Liver (tissue), 9 donors: ENCODE data around the gene PCBP2. TPM values are rescaled to one million over a fixed set of nuclear protein-coding genes. Genes with fewer than 3 reads are reported as not detected.

Experiments used
- DNase-seq: peaks from one replicate; pipeline ENCODE4 v3.0.0-alpha.2; 2017; ENCODE audit warnings: low spot score
- H3K27ac ChIP-seq, 2 donors: one replicate each; pipeline ENCODE4 v1.7.0; 2013; ENCODE audit warnings: inconsistent platforms in 2 of 2, low read length in 2 of 2, control low read depth in 1 of 2, low read depth in 1 of 2, mild to moderate bottlenecking in 1 of 2
- H3K27me3 ChIP-seq, 4 donors: one replicate each; pipeline versions ENCODE4 v1.6.1 to v1.7.0; 2013; ENCODE audit warnings: low read length in 3 of 4, inconsistent platforms in 1 of 4, mild to moderate bottlenecking in 1 of 4, moderate library complexity in 1 of 4; ENCODE audit not compliant: control insufficient read depth in 4 of 4, insufficient read depth in 4 of 4
- H3K36me3 ChIP-seq, 4 donors: one replicate each; pipeline versions ENCODE4 v1.6.1 to v1.7.0; 2013; ENCODE audit warnings: low read length in 3 of 4, mild to moderate bottlenecking in 3 of 4, low read depth in 1 of 4, moderate library complexity in 1 of 4; ENCODE audit not compliant: control insufficient read depth in 4 of 4, insufficient read depth in 3 of 4
- H3K4me1 ChIP-seq, 4 donors: one replicate each; pipeline versions ENCODE4 v1.6.1 to v1.7.0; 2013; ENCODE audit warnings: low read length in 3 of 4, mild to moderate bottlenecking in 3 of 4, moderate library complexity in 1 of 4; ENCODE audit not compliant: control insufficient read depth in 4 of 4, insufficient read depth in 4 of 4
- H3K4me3 ChIP-seq, 3 donors: one replicate each; pipeline versions ENCODE4 v1.6.1 to v1.7.0; 2013; ENCODE audit warnings: low read length in 3 of 3, control low read depth in 1 of 3, low read depth in 1 of 3, mild to moderate bottlenecking in 1 of 3
- H3K9ac ChIP-seq, 2 donors: one replicate each; pipeline ENCODE4 v1.7.0; 2013; ENCODE audit warnings: low read length in 2 of 2, mild to moderate bottlenecking in 2 of 2, moderate library complexity in 2 of 2, control low read depth in 1 of 2, low read depth in 1 of 2
- H3K9me3 ChIP-seq, 4 donors: one replicate each; pipeline versions ENCODE4 v1.6.1 to v1.7.0; 2013; ENCODE audit warnings: low read length in 3 of 4; ENCODE audit not compliant: control insufficient read depth in 4 of 4
- EGR1 ChIP-seq, 2 donors: IDR thresholded peaks; 2 replicates each; pipeline ENCODE4 v1.6.1; 2016 to 2018; ENCODE audit warnings: antibody characterized with exemption in 2 of 2, low read depth in 2 of 2
- FOXA1 ChIP-seq: IDR thresholded peaks from 2 replicates; pipeline ENCODE4 v1.6.1; 2016; ENCODE audit warnings: antibody characterized with exemption
- HNF4G ChIP-seq: IDR thresholded peaks from 2 replicates; pipeline ENCODE4 v1.6.1; 2016; ENCODE audit warnings: antibody characterized with exemption
- JUND ChIP-seq, 2 donors: IDR thresholded peaks; 2 replicates each; pipeline ENCODE4 v1.6.1; 2016; ENCODE audit warnings: antibody characterized with exemption in 2 of 2
- NR2F2 ChIP-seq: IDR thresholded peaks from 2 replicates; pipeline ENCODE4 v1.6.1; 2016; ENCODE audit warnings: antibody characterized with exemption
- RAD21 ChIP-seq, 2 donors: IDR thresholded peaks; 2 replicates each; pipeline ENCODE4 v1.6.1; 2016; ENCODE audit warnings: antibody characterized with exemption in 2 of 2, mild to moderate bottlenecking in 2 of 2
- RXRA ChIP-seq, 2 donors: IDR thresholded peaks; 2 replicates each; pipeline ENCODE4 v1.6.1; 2017 to 2018; ENCODE audit warnings: antibody characterized with exemption in 2 of 2, mild to moderate bottlenecking in 1 of 2
- WGBS: extraction: QIAGEN DNeasy Blood & Tissue Kit; methylation state at CpG from one replicate; pipeline ENCODE4 v1.1.7; 2013; 5-methylcytosine and 5-hydroxymethylcytosine counted together
- polyA plus RNA-seq, 2 donors: library from polyadenylated mRNA; stranded (reverse) in 1 of 2; unstranded in 1 of 2; fragments of 200-250 nt in 1 of 2; fragments of >200 nt in 1 of 2; fragmentation: Nextera tagmentation in 1 of 2; extraction: Ambion mirVana in 1 of 2; gene quantifications; one replicate each; pipeline versions ENCODE4 v1.2.1 to v1.2.3, GENCODE V29; 2013 to 2015
- total RNA-seq, 2 donors: library from RNA; depleted of rRNA; stranded (reverse); fragments of >200 nt; gene quantifications; one replicate each; pipeline ENCODE4 v1.2.3, GENCODE V29; 2014
- TF ChIP-seq, protein P1 (sequence below): IDR thresholded peaks from 2 replicates; pipeline ENCODE4 v1.6.1; 2016; ENCODE audit warnings: antibody characterized with exemption
- TF ChIP-seq, protein P2 (sequence below): IDR thresholded peaks from 2 replicates; pipeline ENCODE4 v1.6.1; 2016; ENCODE audit warnings: antibody characterized with exemption
- TF ChIP-seq, protein P3 (sequence below): IDR thresholded peaks from 2 replicates; pipeline ENCODE4 v1.6.1; 2016; ENCODE audit warnings: antibody characterized with exemption, mild to moderate bottlenecking
- TF ChIP-seq, protein P4 (sequence below): fragments of 150-350 bp; IDR thresholded peaks from 2 replicates; pipeline ENCODE4 v1.5.1; 2017; ENCODE audit warnings: improper control_type of control experiment, low read depth, low read length; ENCODE audit not compliant: missing input control
- donor health status: healthy.
- donor health status: healthy.
- donor health status: healthy.
- donor health status: healthy.
- donor health status: healthy.

PCBP2 gene
- total and polyA plus RNA-seq, 4 donors = 130 to 377 (median 223) TPM

DNA sequence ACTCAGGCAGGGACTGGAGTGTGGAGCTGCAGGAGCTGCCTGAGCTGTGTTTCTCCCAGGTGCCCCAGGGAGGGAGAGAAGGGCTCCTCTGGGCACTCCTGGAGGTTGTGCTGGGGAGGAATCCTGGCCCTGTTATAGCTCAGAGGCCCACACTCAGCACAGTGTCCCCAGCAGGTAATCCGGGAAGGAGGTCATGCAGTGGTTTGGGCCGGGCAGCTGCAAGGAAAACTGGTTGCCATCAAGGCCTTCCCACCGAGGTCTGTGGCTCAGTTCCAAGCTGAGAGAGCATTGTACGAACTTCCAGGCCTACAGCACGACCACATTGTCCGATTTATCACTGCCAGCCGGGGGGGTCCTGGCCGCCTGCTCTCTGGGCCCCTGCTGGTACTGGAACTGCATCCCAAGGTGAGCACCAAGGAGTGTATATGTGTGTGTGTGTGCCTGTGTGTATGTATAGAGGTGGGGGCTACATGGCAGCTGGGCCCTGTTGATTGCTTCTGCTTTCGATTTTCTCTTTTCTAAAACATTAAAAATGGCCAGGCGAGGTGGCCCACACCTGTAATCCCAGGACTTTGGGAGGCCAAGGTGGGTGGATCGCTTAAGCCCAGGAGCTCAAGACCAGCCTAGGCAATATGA, 26.3 kb upstream of the PCBP2 start:
- WGBS = 82% methylated on average over 11 of the region's 11 CpGs
- Histone ChIP-seq H3K4me1 (peaks cover 0 to 4% (median 2%) of the 10 kb centered on the region in 4 donors), H3K27ac (no peak overlapping the region), H3K9ac (no peak overlapping the region), H3K4me3 (no peak overlapping the region), H3K9me3 (no peaks in the 10 kb centered on the region), H3K36me3 (no peaks in the 10 kb centered on the region), H3K27me3 (no peaks in the 10 kb centered on the region)
- DNase-seq = no peak
- TF ChIP-seq, protein P1, sequence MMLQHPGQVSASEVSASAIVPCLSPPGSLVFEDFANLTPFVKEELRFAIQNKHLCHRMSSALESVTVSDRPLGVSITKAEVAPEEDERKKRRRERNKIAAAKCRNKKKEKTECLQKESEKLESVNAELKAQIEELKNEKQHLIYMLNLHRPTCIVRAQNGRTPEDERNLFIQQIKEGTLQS = no peak
- TF ChIP-seq, protein P2, sequence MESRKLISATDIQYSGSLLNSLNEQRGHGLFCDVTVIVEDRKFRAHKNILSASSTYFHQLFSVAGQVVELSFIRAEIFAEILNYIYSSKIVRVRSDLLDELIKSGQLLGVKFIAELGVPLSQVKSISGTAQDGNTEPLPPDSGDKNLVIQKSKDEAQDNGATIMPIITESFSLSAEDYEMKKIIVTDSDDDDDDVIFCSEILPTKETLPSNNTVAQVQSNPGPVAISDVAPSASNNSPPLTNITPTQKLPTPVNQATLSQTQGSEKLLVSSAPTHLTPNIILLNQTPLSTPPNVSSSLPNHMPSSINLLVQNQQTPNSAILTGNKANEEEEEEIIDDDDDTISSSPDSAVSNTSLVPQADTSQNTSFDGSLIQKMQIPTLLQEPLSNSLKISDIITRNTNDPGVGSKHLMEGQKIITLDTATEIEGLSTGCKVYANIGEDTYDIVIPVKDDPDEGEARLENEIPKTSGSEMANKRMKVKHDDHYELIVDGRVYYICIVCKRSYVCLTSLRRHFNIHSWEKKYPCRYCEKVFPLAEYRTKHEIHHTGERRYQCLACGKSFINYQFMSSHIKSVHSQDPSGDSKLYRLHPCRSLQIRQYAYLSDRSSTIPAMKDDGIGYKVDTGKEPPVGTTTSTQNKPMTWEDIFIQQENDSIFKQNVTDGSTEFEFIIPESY = no peak

DNA sequence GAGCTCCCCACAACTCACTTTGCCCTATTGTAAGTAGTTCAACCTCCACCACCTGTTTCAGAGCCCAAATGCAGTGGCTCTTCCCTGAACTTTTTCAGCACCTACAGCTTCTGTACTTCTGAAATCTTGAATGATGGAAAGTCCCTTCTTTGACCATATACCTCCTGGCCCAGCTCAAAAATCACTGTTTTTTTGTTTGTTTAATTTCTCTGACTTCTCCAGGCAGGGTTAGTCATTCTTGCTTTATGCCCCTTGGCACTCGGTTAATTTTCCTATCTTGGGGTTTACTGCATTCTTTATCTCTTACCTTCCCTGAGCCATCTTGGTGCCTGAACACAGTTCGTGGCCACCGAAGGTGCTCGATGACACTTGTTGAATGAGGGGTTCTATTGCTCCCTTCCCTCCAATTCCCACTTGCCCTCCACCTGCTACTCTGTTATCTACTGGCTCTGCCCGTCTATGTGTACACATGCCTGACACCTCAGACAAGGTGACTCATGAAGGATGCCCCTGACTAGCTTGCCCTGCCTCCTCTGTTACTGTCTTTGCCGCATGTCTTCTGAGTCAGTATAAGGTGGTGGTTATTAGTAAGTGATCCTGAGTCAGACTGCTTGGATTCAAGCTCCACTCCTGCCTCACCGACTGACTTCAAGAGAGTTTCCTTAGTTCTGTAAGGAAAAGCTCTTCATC, 23.9 kb upstream of the PCBP2 start:
- no peak overlapping the region for H3K27ac ChIP-seq
- 88% methylated on average over 7 of the region's 7 CpGs for WGBS
- TF ChIP-seq HNF4G (no peak), NR2F2 (no peak), FOXA1 (no peak), RAD21 (IDR thresholded peaks at IDR 0.05) (no peak), EGR1 (IDR thresholded peaks at IDR 0.05; ENCODE audit: low read depth in 2 of 2) (no peak), JUND (IDR thresholded peaks at IDR 0.05) (no peak), RXRA (IDR thresholded peaks at IDR 0.05) (no peak)
- TF ChIP-seq, protein P3, sequence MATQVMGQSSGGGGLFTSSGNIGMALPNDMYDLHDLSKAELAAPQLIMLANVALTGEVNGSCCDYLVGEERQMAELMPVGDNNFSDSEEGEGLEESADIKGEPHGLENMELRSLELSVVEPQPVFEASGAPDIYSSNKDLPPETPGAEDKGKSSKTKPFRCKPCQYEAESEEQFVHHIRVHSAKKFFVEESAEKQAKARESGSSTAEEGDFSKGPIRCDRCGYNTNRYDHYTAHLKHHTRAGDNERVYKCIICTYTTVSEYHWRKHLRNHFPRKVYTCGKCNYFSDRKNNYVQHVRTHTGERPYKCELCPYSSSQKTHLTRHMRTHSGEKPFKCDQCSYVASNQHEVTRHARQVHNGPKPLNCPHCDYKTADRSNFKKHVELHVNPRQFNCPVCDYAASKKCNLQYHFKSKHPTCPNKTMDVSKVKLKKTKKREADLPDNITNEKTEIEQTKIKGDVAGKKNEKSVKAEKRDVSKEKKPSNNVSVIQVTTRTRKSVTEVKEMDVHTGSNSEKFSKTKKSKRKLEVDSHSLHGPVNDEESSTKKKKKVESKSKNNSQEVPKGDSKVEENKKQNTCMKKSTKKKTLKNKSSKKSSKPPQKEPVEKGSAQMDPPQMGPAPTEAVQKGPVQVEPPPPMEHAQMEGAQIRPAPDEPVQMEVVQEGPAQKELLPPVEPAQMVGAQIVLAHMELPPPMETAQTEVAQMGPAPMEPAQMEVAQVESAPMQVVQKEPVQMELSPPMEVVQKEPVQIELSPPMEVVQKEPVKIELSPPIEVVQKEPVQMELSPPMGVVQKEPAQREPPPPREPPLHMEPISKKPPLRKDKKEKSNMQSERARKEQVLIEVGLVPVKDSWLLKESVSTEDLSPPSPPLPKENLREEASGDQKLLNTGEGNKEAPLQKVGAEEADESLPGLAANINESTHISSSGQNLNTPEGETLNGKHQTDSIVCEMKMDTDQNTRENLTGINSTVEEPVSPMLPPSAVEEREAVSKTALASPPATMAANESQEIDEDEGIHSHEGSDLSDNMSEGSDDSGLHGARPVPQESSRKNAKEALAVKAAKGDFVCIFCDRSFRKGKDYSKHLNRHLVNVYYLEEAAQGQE = no peak
- TF ChIP-seq, protein P4, sequence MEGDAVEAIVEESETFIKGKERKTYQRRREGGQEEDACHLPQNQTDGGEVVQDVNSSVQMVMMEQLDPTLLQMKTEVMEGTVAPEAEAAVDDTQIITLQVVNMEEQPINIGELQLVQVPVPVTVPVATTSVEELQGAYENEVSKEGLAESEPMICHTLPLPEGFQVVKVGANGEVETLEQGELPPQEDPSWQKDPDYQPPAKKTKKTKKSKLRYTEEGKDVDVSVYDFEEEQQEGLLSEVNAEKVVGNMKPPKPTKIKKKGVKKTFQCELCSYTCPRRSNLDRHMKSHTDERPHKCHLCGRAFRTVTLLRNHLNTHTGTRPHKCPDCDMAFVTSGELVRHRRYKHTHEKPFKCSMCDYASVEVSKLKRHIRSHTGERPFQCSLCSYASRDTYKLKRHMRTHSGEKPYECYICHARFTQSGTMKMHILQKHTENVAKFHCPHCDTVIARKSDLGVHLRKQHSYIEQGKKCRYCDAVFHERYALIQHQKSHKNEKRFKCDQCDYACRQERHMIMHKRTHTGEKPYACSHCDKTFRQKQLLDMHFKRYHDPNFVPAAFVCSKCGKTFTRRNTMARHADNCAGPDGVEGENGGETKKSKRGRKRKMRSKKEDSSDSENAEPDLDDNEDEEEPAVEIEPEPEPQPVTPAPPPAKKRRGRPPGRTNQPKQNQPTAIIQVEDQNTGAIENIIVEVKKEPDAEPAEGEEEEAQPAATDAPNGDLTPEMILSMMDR = no peak
- TF ChIP-seq, protein P2 = no peak
- DNase-seq = no peak
- H3K36me3 ChIP-seq = no peaks in the 10 kb centered on the region
- H3K9ac ChIP-seq = no peak overlapping the region
- H3K27me3 ChIP-seq = no peaks in the 10 kb centered on the region
- H3K4me3 ChIP-seq = no peak overlapping the region
- peaks cover 0 to 4% (median 0%) of the 10 kb centered on the region in 4 donors for H3K4me1 ChIP-seq
- H3K9me3 ChIP-seq = no peaks in the 10 kb centered on the region
